ENCODE data around the gene TAS1R3.
A peak's percentile ranks its signal among the peaks of the same experiment; 100 is the strongest.

TAS1R3 gene

DNA sequence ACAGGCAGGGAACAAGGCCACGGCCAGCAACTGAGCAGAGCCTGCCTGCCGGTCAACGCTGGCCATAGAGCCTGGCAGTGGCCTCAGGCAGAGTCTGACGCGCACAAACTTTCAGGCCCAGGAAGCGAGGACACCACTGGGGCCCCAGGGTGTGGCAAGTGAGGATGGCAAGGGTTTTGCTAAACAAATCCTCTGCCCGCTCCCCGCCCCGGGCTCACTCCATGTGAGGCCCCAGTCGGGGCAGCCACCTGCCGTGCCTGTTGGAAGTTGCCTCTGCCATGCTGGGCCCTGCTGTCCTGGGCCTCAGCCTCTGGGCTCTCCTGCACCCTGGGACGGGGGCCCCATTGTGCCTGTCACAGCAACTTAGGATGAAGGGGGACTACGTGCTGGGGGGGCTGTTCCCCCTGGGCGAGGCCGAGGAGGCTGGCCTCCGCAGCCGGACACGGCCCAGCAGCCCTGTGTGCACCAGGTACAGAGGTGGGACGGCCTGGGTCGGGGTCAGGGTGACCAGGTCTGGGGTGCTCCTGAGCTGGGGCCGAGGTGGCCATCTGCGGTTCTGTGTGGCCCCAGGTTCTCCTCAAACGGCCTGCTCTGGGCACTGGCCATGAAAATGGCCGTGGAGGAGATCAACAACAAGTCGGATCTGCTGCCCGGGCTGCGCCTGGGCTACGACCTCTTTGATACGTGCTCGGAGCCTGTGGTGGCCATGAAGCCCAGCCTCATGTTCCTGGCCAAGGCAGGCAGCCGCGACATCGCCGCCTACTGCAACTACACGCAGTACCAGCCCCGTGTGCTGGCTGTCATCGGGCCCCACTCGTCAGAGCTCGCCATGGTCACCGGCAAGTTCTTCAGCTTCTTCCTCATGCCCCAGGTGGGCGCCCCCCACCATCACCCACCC is at the start of gene TAS1R3:
TSS of gene TAS1R3 (plus strand) at position 213 of the 898 bp plus-strand sequence. CDS start at position 279, 66 bp downstream.
- no peak for DNase-seq

DNA sequence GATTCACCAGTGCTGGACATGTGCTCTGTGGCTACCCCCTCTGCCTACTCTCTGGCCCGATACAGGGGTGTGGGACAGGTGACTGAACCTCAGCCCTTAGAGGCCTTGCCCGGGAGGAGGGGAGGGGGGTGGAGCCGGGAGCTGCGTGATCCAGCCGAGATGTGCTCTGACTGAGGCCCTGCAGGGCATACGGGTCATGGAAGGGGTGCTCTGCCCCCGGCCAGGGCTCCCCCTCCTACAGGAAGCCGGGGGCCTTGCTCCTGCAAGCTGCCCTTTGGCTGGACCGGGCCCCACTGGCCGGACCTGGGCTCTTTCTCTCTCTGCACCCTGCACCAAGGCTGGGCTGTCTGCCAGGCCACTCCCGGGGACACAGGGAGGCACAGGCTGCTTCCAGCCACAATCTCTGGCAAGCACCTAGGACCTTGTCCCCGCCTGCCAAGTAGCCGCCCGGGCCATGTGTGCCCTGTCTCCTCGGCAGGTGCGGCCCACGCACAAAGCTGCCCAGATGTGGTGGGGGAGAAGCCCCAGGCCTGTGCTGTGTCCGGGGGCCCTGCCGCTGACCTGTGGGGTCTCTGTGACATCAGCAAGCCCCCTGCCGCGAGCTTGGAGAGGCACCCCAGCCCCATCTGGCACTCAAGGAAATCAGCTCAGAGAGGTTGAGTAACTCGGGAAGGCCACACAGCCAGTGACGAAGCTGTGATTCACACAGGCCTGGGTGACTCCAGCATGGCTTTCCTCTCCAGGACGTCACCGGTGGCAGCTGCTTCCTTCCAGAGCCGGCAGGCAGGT is 49.4 kb upstream of the TAS1R3 start:
- no peak for DNase-seq

DNA sequence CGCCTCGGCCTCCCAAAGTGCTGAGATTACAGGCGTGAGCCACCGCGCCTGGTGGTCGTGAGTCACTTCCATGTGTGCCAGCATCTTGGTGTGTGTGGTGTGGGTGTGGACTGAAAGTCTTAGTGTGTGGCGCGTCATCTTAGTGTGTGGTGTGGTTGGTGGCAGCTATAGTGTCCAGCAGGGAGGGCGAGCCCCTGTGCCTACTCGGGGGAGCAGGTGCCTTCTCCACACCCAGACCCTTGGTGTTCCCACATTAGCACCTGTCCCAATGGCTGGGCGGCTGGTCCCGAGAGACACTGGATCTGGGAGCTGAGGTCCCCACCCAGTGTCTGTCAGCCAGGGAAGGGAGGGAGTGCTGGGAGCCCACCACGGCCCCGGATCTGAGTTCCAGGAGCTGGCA is 48.1 kb upstream of the TAS1R3 start:
- no peak for DNase-seq

DNA sequence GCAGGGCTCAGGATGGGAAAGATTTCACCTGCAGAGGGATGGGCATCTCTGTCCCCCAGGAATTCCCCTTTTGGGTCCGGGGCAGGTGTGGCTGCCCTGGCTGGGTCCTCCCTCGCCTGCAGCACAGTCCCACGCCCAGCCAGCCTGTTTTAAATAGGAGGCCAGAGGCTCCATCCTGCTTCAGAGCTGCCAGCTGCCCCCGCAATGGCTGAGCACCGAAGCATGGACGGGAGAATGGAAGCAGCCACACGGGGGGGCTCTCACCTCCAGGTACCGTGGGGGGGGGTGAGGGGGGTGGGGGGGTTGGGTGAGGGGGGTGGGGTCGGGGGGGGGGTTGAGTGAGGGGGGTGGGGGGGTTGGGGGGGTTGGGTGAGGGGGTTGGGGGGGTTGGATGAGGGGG is 47.3 kb upstream of the TAS1R3 start:
- no peak for DNase-seq

DNA sequence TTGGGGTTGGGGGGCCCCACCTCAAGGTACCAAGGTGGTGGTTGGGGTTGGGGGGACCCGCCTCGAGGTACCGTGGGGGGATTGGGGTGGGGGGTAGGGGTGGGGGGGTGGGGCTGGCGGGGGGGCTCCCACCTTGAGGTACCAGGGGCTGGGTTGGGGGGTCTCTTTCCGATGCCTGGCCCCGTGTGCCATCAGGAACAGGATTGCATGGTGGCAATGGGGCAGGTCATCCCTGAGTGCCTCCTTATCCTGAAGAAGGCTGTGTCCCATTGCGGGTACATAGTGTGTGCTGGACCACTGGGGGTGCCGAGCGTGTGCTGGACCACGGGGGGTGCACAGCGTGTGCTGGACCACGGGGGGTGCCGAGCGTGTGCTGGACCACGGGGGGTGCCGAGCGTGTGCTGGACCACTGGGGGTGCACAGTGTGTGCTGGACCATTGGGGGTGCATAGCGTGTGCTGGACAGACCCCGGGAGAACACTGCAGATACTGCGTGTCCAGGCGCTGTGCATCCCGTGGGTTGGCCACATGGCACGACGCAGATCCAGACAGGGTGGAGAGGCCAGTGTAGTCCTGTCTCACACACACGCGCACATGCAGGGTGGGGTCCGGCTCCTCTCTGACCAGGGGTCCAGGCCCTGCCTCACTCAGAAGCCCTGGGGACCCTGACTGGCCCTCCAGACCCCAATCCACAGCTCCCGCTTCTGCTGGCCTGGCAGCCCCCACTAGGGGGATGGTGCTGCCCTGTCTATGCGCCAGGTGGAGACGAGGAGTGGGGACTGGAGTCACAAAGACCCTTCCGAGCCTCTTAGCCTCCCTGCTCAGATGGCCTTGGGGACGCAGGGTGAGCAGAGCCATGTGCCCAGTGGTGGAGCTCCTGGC is 46.6 kb upstream of the TAS1R3 start:
- DNase-seq = no peak

DNA sequence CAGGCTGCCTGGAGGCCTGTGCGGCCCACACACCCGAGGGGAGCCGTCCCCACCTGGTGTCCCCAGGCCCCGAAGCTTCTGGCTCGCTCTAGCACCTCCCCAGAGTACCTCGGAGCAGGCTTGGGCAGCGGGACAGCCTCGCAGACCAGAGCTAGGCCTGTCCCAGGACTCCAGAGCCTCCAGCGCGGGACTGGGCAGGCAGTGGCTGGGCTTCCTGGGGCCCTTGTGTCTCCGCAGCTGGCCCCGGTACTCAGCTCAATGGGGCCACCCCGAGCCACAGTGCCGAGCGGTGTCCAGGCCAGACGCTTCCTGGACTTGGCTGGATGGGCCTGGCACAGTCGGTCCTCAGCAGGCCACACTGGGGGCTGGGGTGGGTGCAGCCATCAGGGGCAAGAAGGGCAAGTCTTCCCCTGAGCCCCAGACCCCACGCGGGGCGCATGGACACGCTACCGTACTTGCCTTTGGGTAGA is 45.9 kb upstream of the TAS1R3 start:
- no peak for DNase-seq

DNA sequence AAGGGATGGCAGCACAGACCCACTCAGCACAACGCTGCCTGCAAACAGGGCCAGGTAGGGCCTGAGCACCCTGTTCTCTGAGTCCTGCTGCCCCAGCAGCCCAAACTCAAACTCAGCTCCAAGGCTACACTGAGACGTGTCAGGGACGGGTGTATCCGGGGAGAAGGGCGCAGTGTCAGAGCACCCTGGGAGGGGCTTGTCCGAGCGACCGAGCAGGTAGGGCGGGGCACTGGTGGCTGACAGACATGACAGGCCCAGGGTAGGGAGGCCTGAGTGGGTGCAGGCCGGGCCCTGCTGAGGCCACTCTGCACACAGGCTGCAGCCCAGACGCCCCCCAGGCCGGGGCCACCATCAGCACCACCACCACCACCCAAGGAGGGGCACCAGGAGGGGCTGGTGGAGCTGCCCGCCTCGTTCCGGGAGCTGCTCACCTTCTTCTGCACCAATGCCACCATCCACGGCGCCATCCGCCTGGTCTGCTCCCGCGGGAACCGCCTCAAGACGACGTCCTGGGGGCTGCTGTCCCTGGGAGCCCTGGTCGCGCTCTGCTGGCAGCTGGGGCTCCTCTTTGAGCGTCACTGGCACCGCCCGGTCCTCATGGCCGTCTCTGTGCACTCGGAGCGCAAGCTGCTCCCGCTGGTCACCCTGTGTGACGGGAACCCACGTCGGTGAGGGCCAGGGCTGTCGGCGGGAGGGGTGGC is 45.3 kb upstream of the TAS1R3 start:
- no peak for DNase-seq

DNA sequence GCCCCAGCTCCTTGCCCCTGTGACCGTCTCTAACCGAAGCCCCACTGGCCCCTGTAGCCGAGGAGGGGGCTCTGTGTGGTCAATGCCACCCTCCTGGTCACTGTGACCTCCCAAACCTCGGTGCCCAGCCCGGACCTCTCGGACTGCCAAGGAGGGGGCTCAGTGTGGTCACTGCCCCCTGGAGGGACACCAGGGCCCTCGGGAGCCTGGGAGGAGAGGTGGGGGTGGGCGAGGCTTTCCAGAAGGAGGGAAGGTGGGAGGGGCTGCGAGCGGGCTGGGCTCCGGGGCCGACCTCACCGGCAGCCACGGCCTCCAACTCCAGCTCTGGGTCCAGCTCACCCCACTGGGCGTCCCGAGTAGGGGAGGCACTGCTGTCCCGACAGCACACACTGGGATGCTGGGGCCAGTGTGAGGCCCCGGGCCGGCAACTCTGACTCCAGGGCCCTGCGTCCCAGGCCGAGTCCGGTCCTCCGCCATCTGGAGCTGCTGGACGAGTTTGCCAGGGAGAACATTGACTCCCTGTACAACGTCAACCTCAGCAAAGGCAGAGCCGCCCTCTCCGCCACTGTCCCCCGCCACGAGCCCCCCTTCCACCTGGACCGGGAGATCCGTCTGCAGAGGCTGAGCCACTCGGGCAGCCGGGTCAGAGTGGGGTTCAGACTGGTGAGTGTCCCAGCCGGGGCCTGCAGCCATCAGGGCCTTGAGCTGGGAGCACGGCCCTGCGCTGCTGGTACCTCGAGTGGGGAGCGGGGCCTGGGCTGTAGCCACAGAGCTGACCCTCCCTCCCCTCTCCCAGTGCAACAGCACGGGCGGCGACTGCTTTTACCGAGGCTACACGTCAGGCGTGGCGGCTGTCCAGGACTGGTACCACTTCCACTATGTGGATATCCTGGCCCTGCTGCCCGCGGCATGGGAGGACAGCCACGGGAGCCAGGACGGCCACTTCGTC is 44.5 kb upstream of the TAS1R3 start:
- DNase-seq = no peak

DNA sequence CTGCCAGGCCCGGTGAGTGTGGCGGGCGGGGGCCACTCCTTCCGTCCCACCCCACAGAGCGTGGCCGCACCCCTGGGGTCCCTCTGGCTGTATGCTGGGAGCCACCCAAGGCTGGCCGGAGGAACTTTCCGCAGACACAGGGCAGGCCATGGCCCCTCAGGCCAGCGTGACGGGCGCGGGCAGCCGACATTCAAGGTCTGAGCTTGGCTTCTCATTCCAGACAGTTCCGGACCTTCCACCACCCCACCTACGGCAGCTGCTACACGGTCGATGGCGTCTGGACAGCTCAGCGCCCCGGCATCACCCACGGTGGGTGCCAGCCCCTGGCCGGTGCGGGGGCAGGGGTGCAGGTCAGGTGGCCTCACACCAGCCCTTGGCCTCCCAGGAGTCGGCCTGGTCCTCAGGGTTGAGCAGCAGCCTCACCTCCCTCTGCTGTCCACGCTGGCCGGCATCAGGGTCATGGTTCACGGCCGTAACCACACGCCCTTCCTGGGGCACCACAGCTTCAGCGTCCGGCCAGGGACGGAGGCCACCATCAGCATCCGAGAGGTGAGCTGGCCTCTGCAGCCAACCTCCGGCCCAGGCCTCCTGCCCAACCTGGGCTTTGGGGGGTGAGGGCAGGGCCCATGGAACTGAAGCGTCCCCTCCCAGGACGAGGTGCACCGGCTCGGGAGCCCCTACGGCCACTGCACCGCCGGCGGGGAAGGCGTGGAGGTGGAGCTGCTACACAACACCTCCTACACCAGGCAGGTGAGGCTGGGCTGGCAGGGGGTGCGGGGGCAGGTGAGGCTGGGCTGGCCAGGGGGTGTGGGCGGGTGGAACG is 43.6 kb upstream of the TAS1R3 start:
- no peak for DNase-seq

DNA sequence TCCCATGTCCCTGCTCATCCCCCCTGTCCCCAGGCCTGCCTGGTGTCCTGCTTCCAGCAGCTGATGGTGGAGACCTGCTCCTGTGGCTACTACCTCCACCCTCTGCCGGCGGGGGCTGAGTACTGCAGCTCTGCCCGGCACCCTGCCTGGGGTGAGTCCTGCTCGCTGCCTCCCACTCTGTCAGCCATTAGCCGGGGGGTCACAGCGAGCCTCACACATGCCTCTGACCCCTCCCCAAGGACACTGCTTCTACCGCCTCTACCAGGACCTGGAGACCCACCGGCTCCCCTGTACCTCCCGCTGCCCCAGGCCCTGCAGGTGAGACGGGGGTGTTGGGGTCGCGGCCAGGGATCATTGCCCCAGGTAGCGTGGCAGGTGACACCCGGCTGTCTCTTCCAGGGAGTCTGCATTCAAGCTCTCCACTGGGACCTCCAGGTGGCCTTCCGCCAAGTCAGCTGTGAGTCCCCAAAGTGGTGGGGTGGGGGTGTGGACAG is 40.8 kb upstream of the TAS1R3 start:
- DNase-seq = peak; percentile 52

DNA sequence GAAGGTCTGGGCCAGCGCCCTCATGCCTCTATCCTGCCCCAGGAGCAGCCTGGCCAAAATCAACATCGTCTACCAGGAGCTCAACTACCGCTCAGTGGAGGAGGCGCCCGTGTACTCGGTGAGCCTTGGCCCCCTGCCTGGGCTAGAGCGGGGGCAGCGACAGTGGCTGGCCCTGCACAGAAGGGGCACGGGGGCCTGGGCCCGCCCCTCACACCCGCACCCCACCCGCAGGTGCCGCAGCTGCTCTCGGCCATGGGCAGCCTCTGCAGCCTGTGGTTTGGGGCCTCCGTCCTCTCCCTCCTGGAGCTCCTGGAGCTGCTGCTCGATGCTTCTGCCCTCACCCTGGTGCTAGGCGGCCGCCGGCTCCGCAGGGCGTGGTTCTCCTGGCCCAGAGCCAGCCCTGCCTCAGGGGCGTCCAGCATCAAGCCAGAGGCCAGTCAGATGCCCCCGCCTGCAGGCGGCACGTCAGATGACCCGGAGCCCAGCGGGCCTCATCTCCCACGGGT is 40.0 kb upstream of the TAS1R3 start:
- DNase-seq = no peak

DNA sequence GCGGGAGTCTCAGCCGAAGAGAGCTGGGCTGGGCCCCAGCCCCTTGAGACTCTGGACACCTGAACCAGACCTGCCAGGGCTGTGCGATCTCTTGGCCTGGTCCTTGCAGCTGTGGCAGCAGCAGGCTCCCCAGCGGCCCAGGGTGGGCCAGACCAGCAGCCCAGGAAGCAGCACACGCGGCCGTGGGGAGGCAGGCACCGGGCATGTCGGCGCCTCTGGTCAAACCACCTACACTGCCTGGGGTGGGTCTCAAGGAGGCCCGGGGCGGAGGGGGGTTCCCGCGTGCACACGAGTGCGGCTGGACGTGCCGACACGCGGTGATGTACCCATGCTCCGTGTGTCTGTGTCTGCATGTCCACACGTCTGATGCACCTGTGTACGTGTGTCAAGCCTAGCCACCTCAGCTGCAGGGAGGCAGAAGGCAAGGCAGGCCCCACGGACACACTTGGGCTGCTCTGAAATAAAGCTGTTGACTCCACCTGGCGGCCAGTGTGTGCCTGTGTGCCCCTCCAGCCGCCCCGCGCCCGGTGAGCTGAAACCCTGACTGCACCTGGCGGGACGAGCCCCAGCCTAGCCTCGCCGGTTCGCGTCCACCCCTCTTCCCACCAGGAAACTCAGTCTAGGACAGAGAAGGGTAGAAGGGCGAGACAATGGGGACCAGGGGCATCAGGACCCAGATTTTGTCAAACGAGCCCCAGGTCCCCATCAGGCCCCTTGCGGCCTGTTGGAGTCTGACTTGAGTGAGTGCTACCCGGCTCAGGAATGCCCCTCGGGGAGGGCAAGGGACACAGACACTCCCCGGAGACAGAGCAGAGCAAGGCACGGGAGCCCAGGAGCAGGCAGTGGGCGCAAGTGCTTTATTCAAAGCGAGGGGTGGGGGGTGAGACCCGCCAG is 39.3 kb upstream of the TAS1R3 start:
- DNase-seq = peak; percentile 61

DNA sequence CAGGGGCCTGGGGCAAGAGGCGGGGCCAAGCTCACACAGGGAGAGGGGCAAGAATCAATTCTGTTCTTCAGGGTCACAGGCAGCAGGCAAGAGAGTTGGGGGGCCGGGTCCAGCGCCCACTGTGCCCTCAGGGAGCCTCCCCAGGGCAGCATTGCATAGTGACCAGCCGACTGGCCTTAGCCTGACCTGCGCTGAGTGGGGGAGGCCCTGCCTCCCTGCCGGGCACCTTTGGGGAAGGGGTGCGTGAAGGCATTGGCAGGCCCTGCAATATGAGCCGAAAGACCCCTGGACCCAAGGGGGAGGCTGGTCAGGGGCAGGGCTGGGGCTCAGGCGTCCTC is 38.7 kb upstream of the TAS1R3 start:
- DNase-seq = no peak

DNA sequence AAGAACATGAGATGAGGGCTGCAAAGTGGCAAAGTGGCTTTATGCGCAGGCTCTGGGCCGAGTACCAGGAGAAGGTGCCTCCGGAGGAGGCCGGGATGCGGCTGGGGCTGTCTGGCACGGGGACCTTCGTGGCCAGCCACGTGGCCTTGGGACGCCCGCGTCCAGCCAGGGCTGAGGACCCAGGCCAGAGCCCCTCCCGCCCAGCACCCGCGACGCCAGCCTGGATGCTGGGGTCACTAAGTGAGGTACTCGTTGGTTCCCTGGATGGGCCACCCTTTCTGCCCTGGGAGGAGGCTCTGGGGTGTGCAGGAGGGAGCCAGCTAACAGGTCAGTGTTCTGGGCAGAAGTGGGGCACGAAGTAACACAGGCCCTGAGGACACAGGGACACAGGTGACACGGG is 38.2 kb upstream of the TAS1R3 start:
- DNase-seq = no peak

DNA sequence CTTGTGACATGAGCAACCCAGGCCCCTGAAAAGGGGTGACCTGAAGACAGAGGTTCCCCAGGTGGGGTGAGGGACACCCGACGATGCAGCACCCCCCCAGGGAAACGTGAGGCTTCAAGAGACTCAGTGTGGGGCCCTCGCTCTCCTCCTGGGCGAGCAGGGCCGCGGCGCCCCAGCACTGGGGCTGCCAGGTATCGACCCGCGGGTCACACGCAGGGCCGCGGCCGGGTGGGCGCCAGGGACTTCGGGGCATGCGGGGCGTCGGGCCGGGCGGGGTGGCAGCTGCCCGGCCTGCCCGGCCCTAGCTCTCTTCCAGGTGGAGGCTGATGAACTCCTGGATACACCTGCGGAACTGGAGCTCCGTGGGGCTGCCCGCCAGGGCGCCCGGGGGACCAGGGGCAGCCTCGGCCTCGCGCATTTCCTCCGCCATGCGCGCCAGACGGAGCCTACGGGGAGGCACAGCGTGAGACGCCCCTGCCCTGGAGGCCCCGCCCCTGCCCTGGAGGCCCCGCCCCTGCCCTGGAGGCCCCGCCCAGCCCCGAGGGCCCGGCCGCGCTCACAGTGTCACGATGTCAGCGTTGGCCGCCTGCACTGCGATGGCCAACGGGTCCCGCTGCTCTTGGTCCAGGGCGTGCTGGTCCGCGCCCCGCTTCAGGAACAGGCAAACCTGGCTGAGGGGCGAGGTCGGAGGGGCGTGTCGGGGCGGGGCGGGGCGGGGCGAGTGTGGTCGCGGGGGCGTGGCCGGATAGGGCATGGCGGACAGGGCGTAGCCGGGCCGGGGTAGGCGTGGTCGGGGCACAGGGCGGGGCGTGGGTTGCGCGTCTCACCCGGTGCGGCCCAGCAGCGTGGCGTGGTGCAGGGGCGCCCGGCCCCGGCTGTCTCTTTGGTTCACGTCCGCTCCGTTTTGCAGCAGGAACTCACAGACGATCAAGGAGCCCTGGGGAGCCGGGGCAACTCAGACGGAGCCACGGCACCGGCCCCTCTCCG is 37.5 kb upstream of the TAS1R3 start:
- no peak for DNase-seq

DNA sequence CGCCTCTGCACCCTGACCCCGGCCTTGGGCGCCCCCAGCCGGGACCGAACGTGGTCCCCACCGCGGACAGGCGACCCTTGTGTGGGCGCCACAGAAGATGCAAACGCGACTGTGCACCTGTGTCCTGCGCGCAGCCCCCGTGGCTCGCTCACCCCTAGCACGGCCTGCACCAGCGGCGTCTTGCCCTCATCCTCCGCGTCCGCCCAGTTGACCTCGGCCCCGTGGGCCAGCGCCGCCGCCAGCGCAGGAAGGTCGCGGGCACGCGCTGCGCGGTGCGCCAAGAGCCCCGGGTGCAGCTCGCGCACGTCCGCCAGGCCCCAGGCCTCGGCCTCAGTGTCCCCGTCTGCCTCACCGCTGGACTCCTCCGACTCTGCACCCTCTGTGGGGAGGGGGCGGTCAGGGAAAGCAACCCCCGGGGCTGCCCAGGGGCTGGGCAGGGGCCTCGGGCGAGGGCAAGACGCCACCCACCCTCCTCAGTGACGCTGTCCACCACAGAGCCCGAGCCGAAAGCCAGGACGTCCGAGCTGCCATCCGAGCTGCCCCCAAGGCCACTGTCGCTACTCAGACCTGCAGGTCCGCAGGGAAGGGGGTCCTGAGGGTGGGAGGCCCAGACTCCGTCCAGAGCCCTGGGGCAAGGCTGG is 36.7 kb upstream of the TAS1R3 start:
- DNase-seq = no peak
